GM19238 (cell line): ENCODE results near the gene SH3PXD2A.
"Not testable (repeated sequence)": the region's sequence is repeated elsewhere in the genome, so short reads cannot be mapped to it uniquely, and the experiment has no call there.

Experiments
- DNase-seq: peaks from one replicate; pipeline ENCODE4 v3.0.0; 2011; ENCODE audit warnings: low spot score; ENCODE audit not compliant: insufficient read length

The SH3PXD2A gene

DNA sequence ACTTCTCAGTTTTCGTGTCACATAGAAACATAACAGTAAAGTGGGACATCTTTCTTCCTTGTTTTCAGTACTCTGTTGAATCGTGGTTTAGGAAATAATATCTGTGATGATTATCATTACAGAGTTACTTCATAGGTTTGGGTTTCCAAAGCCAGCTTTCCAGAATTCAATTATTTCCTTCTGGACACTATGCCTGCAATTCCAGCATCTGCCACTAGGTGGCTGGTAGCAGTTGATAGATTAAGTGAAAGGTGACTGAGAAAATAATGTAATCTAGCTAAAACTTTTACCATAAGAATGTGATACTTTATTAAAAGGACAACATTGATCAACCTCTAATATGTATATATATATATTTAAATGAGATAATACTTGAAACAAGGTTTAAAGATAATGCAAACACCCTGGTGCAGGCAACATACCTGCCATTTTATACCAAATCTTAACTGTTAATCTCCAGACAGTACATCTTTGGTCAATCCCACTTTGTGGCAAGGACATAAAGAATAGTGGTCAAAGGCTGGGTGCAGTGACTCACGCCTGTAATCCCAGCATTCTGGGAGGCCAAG, 102.6 kb downstream of the SH3PXD2A start:
- no peak for DNase-seq

DNA sequence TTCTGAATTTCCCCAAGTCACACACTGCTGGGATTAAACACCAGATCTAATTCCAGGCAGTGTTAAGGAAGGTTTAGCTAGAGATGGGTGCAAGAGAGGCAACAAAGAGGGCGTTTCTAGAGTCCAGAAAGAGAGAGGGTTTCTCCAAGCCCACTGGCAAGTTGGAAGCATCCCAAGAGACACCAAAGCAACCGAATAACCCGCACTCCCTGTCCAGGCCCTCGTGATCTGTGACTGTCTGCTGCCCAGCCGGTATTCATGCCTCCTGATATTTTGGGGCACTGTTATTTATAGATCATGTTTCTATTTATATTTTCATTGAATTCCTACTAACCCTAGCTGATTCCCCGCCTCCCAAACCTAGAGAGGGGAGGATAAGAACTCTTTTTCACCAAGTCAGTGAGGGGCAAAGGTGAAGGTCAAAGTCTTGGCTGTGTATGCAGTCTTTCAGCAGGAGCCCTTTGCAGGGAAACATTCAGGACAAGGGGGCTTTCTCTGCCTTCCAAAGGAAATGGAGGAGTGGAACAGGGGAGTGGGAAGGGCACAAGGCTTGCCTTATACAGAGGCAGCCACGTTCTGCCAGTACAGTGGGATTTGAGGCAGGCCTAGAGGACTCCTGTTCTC, 103.6 kb downstream of the SH3PXD2A start:
- DNase-seq: no peak

DNA sequence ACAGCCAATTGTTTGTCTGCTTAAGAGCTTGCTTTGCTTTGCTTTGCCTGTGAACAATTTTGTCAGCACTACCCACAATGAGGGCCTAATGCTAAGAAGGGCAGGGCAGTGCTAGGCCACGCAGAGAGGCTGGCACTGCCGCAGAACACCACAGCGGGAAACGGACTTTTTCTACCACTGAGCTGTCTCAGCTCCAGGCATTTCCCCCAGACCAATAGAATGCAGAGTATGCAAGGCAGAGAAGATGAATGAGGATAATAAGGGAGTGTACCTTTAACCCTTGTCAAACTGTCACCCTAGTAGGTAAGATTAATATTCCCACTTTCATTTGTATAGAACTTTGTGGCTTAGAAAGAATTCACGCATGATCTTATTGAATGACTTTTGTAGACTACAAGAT, 104.5 kb downstream of the SH3PXD2A start:
- no peak for DNase-seq

DNA sequence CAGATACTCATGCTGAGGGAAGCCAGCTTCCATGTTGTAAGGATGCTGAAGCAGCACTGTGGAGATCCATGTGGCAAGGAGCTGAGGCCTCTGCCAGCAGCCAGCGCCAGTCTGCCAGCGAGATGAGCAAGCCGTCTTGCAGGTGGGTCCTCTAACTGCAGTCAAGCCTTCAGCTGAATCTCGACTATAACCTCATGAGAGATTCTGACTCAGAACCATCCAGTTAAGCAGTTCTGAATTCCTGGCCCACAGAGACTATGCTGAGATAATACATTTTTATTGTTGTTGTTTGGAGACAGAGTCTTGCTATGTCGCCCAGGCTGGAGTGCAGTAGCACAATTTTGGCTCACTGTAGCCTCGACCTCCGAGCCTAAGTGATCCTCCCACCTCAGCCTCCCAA, 105.6 kb downstream of the SH3PXD2A start:
- no peak for DNase-seq

DNA sequence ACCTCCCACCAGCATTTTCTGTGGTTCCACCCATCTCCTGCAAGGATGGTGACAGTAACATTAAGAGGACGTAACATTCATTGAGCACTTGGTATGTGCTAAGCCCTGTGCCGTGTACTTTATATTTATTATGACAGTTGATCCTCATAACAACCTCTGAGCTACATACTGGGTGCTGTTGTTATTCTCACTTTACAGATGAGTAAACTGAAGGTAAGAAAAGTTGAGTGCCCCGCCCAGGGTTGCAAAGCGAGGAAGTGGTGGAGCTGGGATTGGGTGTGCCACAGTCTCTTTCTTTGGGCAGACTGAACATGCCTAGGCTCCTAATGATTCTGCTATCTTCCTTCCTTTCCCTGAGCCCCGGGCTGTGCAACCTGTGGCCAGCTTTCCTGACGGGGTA, 107.4 kb downstream of the SH3PXD2A start:
- DNase-seq: no peak

DNA sequence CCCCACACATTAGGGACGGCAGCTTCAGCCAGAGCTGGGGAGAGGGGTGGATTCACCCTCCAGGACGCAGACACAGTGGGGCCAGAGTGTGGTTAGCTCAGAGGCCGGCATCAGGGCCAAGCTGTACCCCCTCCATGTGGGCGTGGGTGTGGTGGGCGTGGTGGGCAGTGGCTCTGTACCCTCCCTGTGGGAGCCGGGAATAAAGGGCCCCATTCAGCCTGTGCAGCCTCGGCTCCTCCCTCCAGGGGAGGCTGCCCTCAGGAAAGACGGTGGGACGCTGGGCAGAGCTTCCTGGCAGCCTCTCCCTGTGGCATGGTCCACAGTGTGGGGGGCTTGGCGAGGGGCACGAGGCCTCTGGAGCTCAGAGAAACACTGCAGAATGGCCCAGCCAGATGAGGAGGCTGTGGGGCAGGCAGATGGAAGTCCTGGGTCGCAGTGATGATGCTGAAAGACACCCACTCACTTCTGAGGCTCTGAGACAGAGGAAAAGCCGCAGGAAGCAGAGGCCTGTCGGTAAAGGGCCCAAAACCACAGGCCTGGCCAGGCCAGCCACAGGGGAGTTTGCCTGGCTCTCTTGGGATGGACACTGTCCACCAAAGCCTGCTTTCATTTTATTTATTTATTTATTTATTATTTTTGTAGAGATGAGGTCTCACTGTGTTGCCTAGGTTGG, 108.0 kb downstream of the SH3PXD2A start:
- no peak for DNase-seq

DNA sequence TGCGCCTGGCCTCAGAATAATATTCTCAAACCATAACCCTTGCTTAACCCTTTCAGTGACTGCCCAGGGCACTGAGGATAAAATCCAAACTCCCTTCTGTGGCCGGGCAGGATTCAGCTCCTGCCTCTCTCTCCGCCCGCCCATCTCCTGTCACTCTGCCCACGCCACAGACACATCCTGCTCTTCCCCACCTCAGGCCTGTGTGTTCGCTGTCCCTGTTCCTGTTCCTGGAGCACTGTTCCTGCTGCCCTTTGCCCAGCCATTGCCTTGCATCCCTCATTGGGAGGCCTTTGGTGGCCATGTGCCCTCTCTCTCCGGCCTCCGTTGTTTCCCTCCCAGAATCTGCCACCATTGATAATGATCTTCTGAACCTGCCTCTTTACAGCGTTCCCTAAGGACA, 108.8 kb downstream of the SH3PXD2A start:
- no peak for DNase-seq

DNA sequence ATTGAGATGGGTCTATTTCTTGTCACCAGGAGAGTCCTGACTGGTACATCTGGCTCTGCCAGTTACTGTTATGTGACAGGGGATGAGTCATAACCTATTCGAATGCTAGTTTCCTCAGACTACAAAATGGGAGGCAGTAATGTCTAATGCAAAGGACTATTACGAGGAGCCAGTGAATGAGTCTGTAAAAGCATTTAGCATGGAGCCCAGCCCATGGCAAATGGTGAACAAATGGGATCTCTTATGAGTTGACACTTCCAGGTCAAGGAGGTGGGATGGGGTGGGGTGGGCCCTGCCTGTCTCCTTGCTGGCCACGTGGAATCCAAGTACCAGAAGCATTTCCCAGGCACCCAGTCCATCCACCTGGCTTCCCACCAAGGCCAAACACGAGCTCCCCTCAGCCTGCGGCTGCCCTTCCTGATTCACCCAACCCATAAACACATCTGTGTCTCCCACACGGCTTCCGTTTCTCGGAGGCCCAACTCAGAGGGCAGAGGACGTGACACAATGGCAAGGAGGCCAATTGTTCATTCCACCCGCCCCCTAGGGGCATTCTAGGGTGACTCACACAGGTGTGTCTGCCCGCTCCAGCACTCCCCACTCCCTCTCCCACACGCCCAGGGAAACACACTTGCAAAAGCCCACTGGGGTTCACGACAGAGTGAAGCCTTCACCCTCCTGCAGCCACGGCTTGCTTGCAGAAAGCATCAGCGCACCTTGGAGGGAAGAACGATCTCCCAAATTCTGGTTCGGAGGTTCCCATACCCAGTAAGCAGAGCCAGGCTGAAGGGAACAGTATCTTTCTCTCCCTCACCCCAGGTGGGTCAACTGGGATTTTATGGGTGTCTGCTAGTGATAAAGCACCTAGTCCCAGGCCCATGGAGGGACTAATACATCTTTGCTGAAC, 109.8 kb downstream of the SH3PXD2A start:
- no peak for DNase-seq

DNA sequence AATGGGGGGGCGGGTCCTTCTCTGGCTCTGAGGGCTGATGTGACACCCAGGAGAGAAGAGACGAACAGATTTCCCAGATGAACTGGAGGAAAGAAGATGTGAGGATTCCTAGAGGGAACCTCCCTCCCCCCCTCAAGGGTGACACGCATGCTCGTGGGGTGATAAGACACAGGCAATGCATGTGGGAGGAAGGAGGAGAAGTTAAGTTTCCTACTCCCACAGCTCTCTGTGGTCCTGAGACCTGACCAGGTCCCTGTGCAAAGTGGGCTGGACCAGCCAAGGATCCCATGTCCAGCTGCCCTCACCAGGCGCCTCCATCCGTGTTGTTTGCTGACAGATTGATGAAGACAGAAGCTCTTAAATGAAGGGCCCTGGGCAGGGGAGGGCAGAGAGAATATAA, 112.6 kb downstream of the SH3PXD2A start:
- DNase-seq: no peak

DNA sequence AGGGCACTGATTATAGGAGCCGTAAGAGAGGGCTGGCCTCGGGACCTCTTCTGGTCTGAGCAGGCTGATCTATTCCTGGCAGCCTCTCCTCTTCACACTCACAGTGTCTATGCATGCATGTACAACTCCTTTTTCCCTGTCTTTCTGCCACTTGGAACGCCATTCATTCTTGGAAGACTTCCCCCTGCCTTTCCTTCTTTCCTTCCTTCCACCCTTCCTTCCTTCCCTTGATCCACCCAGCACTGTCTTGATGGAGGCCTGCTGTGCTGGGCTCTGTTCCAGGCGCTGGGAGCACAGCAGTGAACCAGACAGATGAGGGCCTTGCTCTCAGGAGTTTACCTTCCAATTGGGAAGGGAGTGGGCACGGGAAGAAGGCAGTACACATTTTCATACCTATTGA, 114.8 kb downstream of the SH3PXD2A start:
- no peak for DNase-seq

DNA sequence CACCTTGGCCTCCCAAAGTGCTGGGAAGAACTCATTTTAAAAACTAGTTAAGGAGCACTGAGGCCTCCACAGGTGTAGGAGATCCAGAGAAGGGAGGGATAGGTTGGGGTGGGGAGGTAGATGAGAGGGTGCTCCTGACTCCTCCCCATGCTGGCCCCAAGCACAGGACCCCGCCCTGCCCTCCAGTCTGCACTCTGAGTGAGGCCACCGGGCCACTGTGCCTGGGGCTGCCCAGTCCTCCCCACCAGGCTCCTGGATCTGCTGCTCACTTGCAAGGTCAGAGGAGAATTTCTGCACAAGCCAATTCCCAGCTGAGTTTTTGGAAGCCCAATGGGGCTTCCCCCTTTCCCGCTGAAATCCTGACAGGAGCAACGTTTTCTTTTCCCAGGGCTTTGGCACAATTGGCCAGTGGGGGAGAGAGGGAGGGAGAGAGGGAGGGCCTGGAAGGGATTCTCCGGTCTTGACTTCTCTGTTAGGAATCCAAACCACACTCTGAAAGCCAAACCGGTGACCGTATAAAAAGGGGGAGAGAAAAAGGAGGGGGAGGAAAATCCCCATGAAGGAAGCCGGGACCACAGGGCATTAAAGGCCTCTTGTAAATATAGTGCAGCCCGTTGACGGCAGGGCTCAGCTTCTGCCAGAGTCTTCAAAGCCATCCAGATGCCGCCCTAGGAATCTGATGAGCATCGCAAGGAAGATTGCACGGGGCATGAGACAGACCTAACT, 116.2 kb downstream of the SH3PXD2A start:
- DNase-seq: no peak

DNA sequence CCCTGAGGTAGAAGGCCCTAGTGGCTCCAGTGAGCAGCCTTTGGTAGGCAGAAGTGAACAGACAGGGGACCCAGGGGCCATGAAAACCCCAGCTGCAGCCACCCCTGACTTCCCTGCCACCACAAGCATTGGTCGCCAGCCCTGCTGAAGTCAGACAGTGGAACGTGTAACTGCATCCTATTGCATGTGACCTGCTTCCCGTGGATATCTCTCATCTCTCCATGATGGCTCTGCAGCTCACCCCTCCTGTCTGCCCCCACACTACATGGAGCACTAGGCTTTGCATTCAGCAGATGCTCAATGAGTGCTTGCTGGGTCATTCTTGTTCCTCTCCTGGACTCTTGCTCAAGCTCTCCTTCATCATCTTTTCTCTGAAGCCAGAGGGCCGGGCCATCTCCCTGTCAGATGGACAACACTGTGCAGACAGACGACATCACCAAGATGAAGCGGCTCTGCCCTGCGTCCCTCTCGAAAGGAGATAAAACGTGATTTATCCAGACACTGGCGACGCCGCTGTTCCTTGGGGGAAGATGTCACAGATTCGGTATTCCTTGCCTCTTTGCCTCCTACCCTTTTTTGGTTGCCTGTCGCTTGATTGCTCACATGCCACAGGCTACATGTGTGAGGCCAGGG, 117.5 kb downstream of the SH3PXD2A start:
- DNase-seq: no peak

DNA sequence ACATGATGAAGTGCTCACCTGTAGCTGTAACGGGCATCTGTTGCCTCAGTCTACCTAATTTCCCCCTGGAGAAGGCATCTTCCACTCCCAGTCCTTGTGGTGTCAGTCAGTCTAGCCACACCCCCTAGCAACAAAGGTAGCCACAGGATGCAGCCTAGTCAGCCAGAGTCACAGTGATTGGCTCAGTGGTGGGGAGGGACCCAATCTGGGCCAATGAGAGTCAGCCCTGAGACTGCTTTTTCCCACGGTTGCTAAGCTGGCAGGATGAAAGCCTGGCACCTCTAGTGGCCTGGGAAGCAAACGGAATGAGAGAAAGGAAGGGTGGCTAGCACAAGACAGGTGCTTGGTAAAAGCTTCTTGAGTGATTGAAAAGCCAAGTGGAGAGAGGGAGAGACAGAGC, 118.6 kb downstream of the SH3PXD2A start:
- no peak for DNase-seq

DNA sequence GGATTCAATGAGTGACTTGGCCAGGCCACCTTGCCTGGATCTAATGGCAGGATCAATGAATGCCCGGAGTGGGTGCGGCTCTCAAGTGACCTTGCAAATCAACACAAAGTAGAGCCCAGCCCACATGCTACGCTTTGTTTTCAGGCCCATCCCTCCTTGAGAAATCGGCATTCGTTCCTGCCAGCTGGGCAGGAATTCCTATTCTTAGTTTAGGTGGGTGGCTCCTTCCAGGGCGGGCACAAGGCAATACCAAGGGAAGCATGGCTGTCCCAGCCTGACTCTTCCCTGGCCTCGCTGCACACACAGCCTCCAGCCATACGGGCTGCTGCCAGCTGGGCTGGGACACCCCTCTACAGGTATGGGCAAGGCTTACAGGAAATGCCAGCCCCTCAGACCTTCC, 119.3 kb downstream of the SH3PXD2A start:
- DNase-seq: no peak

DNA sequence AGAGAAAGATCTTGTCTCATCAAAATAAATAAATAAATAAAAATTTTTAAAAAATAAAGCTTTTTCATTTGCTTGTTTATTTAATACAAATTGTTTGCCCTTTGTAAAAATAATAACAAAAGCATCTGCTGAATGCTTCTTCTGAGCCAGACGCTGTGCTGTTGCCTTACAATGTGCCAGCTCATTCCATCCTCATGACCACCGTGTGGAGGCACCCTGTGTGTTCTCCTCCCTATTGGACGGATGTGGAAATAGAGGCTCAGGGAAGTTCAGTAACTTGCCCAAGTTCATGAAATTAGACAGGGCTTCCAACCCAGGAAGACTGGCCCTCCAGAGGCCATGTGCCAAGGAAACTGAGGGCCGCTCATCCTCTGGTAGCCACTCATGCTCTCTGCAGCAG, 120.6 kb downstream of the SH3PXD2A start:
- DNase-seq: no peak

DNA sequence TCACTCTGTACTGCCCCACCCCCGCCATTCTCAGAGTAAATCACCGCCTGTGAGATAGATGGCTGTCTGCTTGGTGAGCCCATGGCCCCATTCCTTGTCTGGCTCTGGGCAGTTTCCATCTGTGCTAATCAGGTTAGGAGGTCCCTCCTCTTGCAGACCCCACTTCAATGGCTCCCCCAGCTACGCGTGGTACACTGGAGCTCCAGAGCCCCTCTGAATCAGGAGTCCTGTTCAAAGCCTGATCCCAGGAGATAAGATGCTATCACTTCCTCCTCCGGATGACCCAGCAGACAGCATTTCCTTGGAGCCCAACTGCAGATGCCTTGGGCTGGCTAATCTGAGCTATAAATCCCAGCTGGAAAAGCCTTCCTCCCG, 122.3 kb downstream of the SH3PXD2A start:
- DNase-seq: no peak

DNA sequence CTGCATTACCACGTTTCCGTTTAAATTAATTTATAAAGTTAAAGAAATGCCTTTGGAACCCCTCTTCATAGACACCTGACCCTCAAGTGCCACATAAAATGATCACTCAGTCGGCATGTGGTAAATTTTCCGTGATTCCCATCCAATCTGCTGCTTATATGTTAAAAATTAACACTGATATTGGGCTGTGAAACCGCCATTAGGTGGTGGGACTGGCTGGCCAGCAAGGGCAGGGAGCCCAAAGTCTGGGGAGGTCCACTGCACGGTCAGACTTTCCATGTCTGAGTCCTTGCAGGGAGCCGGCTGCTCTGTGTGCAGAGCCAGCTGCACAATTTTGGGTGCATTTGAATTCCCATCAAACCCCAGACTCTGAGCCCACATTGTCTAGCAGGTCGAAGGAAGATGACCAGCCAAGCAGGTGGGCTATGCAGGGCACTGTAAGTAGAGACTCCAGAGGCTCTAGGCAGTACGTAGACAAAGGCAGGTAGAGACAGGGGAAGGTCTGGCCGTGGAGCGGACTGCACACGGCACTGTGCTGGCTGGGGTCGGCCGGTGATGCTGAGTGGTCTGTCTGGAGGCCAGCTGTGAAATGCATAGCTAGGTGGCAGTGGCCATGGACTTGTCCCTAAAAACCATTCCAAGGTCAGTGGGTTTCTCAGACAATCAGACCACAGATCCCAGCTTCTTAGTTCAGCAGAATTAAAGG, 122.9 kb downstream of the SH3PXD2A start:
- no peak for DNase-seq

DNA sequence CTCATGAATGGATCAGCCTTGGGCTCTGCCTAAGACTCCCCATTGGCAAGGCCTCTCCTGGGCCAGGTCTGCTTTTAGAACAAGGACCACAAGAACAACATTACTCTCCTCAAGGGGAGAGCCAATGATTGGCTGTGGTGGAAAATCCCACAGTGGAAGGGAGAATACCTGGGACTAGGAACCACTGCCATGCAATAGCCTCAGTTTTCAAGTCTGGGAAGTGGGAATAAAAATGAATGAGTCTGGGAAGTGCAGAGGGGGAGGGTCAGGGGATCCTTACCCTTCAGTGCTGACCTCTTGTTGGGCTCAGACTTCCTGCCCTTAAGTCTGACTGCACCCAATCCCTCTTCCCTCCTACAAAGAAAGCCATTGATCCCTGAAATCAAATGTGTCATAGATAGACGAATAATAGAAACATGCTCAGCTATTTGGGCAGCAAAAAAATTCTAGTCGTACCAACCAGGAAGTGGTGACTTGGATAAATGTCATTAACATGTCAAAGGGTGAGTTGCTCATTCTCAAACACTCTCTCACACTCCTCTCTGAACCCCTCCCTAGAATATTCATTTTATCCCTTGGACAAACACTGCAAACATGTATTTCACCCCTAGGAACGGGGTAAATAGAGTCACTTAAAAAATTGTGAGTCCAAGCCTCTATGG, 123.6 kb downstream of the SH3PXD2A start:
- no peak for DNase-seq

DNA sequence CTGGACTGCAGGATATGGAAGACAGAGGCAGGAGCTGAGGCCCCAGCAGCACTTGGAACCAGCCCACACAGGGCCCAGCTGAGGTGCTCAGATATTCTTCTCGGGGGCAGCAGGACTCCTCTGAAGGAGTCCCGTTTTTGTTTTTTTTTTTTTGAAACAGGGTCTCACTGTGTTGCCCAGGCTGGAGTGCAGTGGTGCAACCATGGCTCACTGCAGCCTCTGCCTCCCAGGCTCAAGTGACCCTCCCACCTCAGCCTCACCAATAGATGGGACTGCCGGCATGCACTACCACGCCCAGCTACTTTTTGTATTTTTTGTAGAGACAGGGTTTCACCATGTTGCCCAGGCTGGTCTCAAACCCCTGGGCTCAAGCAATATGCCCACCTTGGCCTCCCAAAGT, 124.3 kb downstream of the SH3PXD2A start:
- DNase-seq: not testable (repeated sequence)

DNA sequence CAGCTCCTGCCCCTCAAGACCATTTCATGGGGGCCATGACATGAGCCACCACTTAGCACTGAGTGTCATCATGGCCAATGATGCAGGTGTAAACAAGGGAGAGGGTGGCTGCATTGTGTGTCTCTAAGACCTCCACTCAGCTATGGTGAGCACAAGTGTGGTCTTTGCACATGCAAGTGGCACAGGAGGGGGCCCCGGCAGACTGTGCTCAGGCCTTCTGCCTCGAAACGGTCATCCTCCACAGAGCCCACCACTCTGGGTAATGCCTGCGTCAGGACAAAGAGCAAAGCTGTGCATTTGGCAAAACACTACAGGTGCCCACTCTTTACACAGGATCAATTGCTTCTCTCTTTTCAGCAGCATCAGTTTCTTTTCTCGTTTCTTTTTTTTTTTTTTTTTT, 125.5 kb downstream of the SH3PXD2A start:
- DNase-seq: no peak
